NB4 (cell line): ENCODE measurements around the gene FPR1.
A peak's percentile ranks its signal among the peaks of the same experiment; 100 is the strongest.

Experiments
- DNase-seq: peaks from one replicate; pipeline ENCODE4 v3.0.0; 2010; ENCODE audit warnings: low read depth
- H3K4me3 ChIP-seq: one replicate; pipeline ENCODE4 v1.5.1; 2011; ENCODE audit warnings: mild to moderate bottlenecking, low read depth, low read length, moderate library complexity
- MYC ChIP-seq: IDR thresholded peaks from 2 replicates; pipeline ENCODE4 v1.6.1; 2011; ENCODE audit warnings: low read depth, low read length
- POLR2A ChIP-seq: IDR thresholded peaks from 2 replicates; pipeline ENCODE4 v1.6.1; 2011; ENCODE audit warnings: mild to moderate bottlenecking; ENCODE audit not compliant: insufficient read length; ENCODE audit errors: extremely low read depth
- TF ChIP-seq, protein P1 (sequence below): IDR thresholded peaks from 2 replicates; pipeline ENCODE4 v1.6.1; 2011; ENCODE audit warnings: low read depth, low read length
- TF ChIP-seq, protein P2 (sequence below): IDR thresholded peaks from one replicate; pipeline ENCODE4 v1.5.1; 2012; ENCODE audit warnings: low read depth, low read length

FPR1 gene

GRCh38 chr19:51703575-51704515 lies 47.8 kb downstream of the FPR1 start:
- peak; percentile 96 for DNase-seq
- H3K4me3 ChIP-seq: peak overlapping the region; percentile 74
- TF ChIP-seq, protein P1, sequence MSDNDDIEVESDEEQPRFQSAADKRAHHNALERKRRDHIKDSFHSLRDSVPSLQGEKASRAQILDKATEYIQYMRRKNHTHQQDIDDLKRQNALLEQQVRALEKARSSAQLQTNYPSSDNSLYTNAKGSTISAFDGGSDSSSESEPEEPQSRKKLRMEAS: no peak; the same call in none of the 2 replicates
- TF ChIP-seq MYC: peak; percentile 73
- TF ChIP-seq POLR2A: peak; percentile 97
- TF ChIP-seq, protein P2, sequence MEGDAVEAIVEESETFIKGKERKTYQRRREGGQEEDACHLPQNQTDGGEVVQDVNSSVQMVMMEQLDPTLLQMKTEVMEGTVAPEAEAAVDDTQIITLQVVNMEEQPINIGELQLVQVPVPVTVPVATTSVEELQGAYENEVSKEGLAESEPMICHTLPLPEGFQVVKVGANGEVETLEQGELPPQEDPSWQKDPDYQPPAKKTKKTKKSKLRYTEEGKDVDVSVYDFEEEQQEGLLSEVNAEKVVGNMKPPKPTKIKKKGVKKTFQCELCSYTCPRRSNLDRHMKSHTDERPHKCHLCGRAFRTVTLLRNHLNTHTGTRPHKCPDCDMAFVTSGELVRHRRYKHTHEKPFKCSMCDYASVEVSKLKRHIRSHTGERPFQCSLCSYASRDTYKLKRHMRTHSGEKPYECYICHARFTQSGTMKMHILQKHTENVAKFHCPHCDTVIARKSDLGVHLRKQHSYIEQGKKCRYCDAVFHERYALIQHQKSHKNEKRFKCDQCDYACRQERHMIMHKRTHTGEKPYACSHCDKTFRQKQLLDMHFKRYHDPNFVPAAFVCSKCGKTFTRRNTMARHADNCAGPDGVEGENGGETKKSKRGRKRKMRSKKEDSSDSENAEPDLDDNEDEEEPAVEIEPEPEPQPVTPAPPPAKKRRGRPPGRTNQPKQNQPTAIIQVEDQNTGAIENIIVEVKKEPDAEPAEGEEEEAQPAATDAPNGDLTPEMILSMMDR: peak; percentile 12

GRCh38 chr19:51702825-51703574 lies 48.7 kb downstream of the FPR1 start:
- H3K4me3 ChIP-seq: no peak overlapping the region

GRCh38 chr19:51702103-51702824 lies 49.4 kb downstream of the FPR1 start:
- H3K4me3 ChIP-seq: no peak overlapping the region
- no peak for DNase-seq
- TF ChIP-seq, protein P1: no peak

More at GRCh38 chr19:51702825-51703574, 48.7 kb downstream of the FPR1 start:
- DNase-seq: no peak
- TF ChIP-seq, protein P2: no peak
- TF ChIP-seq MYC: no peak
- TF ChIP-seq, protein P1: no peak
- no peak for TF ChIP-seq POLR2A

GRCh38 chr19:51701468-51702100 lies 50.1 kb downstream of the FPR1 start:
- no peak for DNase-seq
- TF ChIP-seq POLR2A (no peak), MYC (no peak)
- TF ChIP-seq, protein P1: no peak
- TF ChIP-seq, protein P2: no peak
- H3K4me3 ChIP-seq: no peak overlapping the region

- TF ChIP-seq, protein P2: no peak
- no peak for TF ChIP-seq MYC
- TF ChIP-seq, protein P1: no peak
- no peak for TF ChIP-seq POLR2A
- no peak overlapping the region for H3K4me3 ChIP-seq
- DNase-seq: no peak
Measured at GRCh38 chr19:51699170-51699569, 52.5 kb downstream of the FPR1 start.
